Measurements from ENCODE around the gene CD3D. TPM values are rescaled to one million over a fixed set of nuclear protein-coding genes. Genes with fewer than 3 reads are reported as not detected.
A peak's percentile ranks its signal among the peaks of the same experiment; 100 is the strongest.

Gene CD3D
- total RNA-seq, 2 experiments from 2014 or later: 467 to 476 TPM

- Mint-ChIP-seq H3K4me1 (peaks cover 40% of the 10 kb centered on the region), H3K27me3 (no peaks in the 10 kb centered on the region), H3K4me3 (no peak overlapping the region), H3K36me3 (ENCODE audit: low read depth) (peaks cover 42% of the 10 kb centered on the region), H3K27ac (peak overlapping the region; percentile 44), H3K9me3 (no peaks in the 10 kb centered on the region)
- no peak for DNase-seq
- ChIA-PET CTCF (interaction anchor here (1.0 to 1.3 kb wide), 2 partner anchors 13 to 136 kb away, joined by 3 to 4 read pairs; no protein-coding TSS in a partner anchor), POLR2A (interaction anchor here (1.3 to 2.5 kb wide), 2 partner anchors 9 to 110 kb away, joined by 3 to 9 read pairs; partner anchors contain the start of genes CD3D, CD3G and JAML)
These were observed 7.8 kb downstream of the CD3D start for GRCh38 chr11:118334745-118335144.

- no peak for DNase-seq
- H3K36me3 Mint-ChIP-seq (ENCODE audit: low read depth): peaks cover 8% of the 10 kb centered on the region
- H3K4me3 Mint-ChIP-seq: no peak overlapping the region
- POLR2A ChIA-PET: interaction anchor here (1.5 to 2.0 kb wide), 2 partner anchors 10 to 24 kb away, joined by 4 to 10 read pairs; partner anchors contain the start of gene CD3E
- H3K4me1 Mint-ChIP-seq: peaks cover 3% of the 10 kb centered on the region
- no peaks in the 10 kb centered on the region for H3K27me3 Mint-ChIP-seq
- no peak overlapping the region for H3K27ac Mint-ChIP-seq
- H3K9me3 Mint-ChIP-seq: no peaks in the 10 kb centered on the region
- CTCF ChIA-PET: no interaction called here
These were observed 13.8 kb downstream of the CD3D start for GRCh38 chr11:118328745-118329144.

- H3K4me1 Mint-ChIP-seq: peaks cover 18% of the 10 kb centered on the region
- H3K4me3 Mint-ChIP-seq: no peak overlapping the region
- H3K27me3 Mint-ChIP-seq: no peaks in the 10 kb centered on the region
- ChIA-PET POLR2A (no interaction called here), CTCF (no interaction called here)
- H3K9me3 Mint-ChIP-seq: no peaks in the 10 kb centered on the region
- H3K36me3 Mint-ChIP-seq (ENCODE audit: low read depth): peaks cover 9% of the 10 kb centered on the region
- no peak for DNase-seq
- no peak overlapping the region for H3K27ac Mint-ChIP-seq
These were observed 17.2 kb downstream of the CD3D start for GRCh38 chr11:118325283-118325682.

GRCh38 chr11:118322721-118323120 lies 19.8 kb downstream of the CD3D start:
- Mint-ChIP-seq H3K4me3 (no peak overlapping the region), H3K27me3 (no peaks in the 10 kb centered on the region), H3K36me3 (ENCODE audit: low read depth) (peaks cover 25% of the 10 kb centered on the region), H3K9me3 (no peaks in the 10 kb centered on the region), H3K4me1 (peaks cover 38% of the 10 kb centered on the region), H3K27ac (no peak overlapping the region)
- no peak for DNase-seq
- CTCF ChIA-PET: interaction anchor here (0.9 kb wide), 1 partner anchor 27 kb away, joined by 3 read pairs; no protein-coding TSS in a partner anchor
- POLR2A ChIA-PET: interaction anchor here (1.7 kb wide), 1 partner anchor 18 kb away, joined by 7 read pairs; the partner anchor contains the start of gene CD3E

GRCh38 chr11:118321386-118322082 lies 21.0 kb downstream of the CD3D start:
- H3K27ac Mint-ChIP-seq: no peak overlapping the region
- peaks cover 48% of the 10 kb centered on the region for H3K4me1 Mint-ChIP-seq

GRCh38 chr11:118320515-118320914 lies 22.0 kb downstream of the CD3D start:
- POLR2A ChIA-PET: no interaction called here
- CTCF ChIA-PET: interaction anchor here (0.7 kb wide), 1 partner anchor 19 kb away, joined by 3 read pairs; no protein-coding TSS in a partner anchor
- Mint-ChIP-seq H3K36me3 (ENCODE audit: low read depth) (peaks cover 35% of the 10 kb centered on the region), H3K27me3 (no peaks in the 10 kb centered on the region), H3K9me3 (no peaks in the 10 kb centered on the region), H3K4me3 (no peak overlapping the region), H3K27ac (no peak overlapping the region), H3K4me1 (peaks cover 58% of the 10 kb centered on the region)
- no peak for DNase-seq

More at GRCh38 chr11:118321386-118322082, 21.0 kb downstream of the CD3D start:
- H3K36me3 Mint-ChIP-seq (ENCODE audit: low read depth): peaks cover 32% of the 10 kb centered on the region
- no peaks in the 10 kb centered on the region for H3K27me3 Mint-ChIP-seq
- no peak overlapping the region for H3K4me3 Mint-ChIP-seq
- DNase-seq: no peak
- H3K9me3 Mint-ChIP-seq: no peaks in the 10 kb centered on the region
- ChIA-PET CTCF (interaction anchor here (0.9 kb wide), 1 partner anchor 26 kb away, joined by 3 read pairs; no protein-coding TSS in a partner anchor), POLR2A (interaction anchor here (0.7 kb wide), 1 partner anchor 18 kb away, joined by 4 read pairs; no protein-coding TSS in a partner anchor)

GRCh38 chr11:118319337-118319707 lies 23.2 kb downstream of the CD3D start:
- ChIA-PET CTCF (interaction anchor here (0.9 kb wide), 1 partner anchor 14 kb away, joined by 3 read pairs; no protein-coding TSS in a partner anchor), POLR2A (no interaction called here)
- Mint-ChIP-seq H3K4me3 (no peak overlapping the region), H3K4me1 (peaks cover 69% of the 10 kb centered on the region), H3K27me3 (no peaks in the 10 kb centered on the region), H3K27ac (peak overlapping the region; percentile 36), H3K36me3 (ENCODE audit: low read depth) (peaks cover 46% of the 10 kb centered on the region), H3K9me3 (no peaks in the 10 kb centered on the region)
- no peak for DNase-seq

GRCh38 chr11:118318581-118319336 lies 23.7 kb downstream of the CD3D start:
- H3K36me3 Mint-ChIP-seq (ENCODE audit: low read depth): peaks cover 51% of the 10 kb centered on the region
- CTCF ChIA-PET: interaction anchor here (0.9 kb wide), 1 partner anchor 13 kb away, joined by 3 read pairs; no protein-coding TSS in a partner anchor
- H3K4me1 Mint-ChIP-seq: peaks cover 74% of the 10 kb centered on the region
- POLR2A ChIA-PET: no interaction called here
- H3K9me3 Mint-ChIP-seq: no peaks in the 10 kb centered on the region
- DNase-seq: no peak
- no peak overlapping the region for H3K4me3 Mint-ChIP-seq
- no peaks in the 10 kb centered on the region for H3K27me3 Mint-ChIP-seq
- H3K27ac Mint-ChIP-seq: peak overlapping the region; percentile 36

- Mint-ChIP-seq H3K4me1 (peaks cover 76% of the 10 kb centered on the region), H3K4me3 (no peak overlapping the region), H3K27ac (peak overlapping the region; percentile 97), H3K36me3 (ENCODE audit: low read depth) (peaks cover 54% of the 10 kb centered on the region), H3K27me3 (no peaks in the 10 kb centered on the region), H3K9me3 (no peaks in the 10 kb centered on the region)
- ChIA-PET CTCF (interaction anchor here (0.7 to 1.0 kb wide), 2 partner anchors 59 to 173 kb away, joined by 3 to 4 read pairs; no protein-coding TSS in a partner anchor), POLR2A (no interaction called here)
- DNase-seq: no peak
These were observed 24.4 kb downstream of the CD3D start for GRCh38 chr11:118318124-118318523.

- peaks cover 71% of the 10 kb centered on the region for H3K36me3 Mint-ChIP-seq (ENCODE audit: low read depth)
- no peaks in the 10 kb centered on the region for H3K27me3 Mint-ChIP-seq
These were observed 27.5 kb downstream of the CD3D start for GRCh38 chr11:118314988-118315411.

GRCh38 chr11:118313242-118313641 lies 29.3 kb downstream of the CD3D start:
- Mint-ChIP-seq H3K4me3 (no peak overlapping the region), H3K9me3 (no peaks in the 10 kb centered on the region), H3K27ac (no peak overlapping the region), H3K36me3 (ENCODE audit: low read depth) (peaks cover 77% of the 10 kb centered on the region), H3K4me1 (peaks cover 84% of the 10 kb centered on the region), H3K27me3 (no peaks in the 10 kb centered on the region)
- ChIA-PET CTCF (interaction anchor here (0.8 to 3.0 kb wide), 3 partner anchors 17 to 40 kb away, joined by 3 to 12 read pairs (median 11); partner anchors contain the start of gene CD3D), POLR2A (no interaction called here)
- no peak for DNase-seq

More at GRCh38 chr11:118314988-118315411, 27.5 kb downstream of the CD3D start:
- CTCF ChIA-PET: interaction anchor here (3.0 kb wide), 1 partner anchor 19 kb away, joined by 11 read pairs; no protein-coding TSS in a partner anchor
- Mint-ChIP-seq H3K4me1 (peaks cover 85% of the 10 kb centered on the region), H3K27ac (peak overlapping the region; percentile 97), H3K9me3 (no peaks in the 10 kb centered on the region), H3K4me3 (peak overlapping the region; percentile 54)
- POLR2A ChIA-PET: interaction anchor here (0.9 to 1.2 kb wide), 2 partner anchors 17 to 91 kb away, joined by 3 read pairs; partner anchors contain the start of gene JAML
- DNase-seq: no peak

GRCh38 chr11:118312328-118312727 lies 30.2 kb downstream of the CD3D start:
- H3K9me3 Mint-ChIP-seq: no peaks in the 10 kb centered on the region
- POLR2A ChIA-PET: interaction anchor here (1.1 to 1.6 kb wide), 3 partner anchors 47 to 98 kb away, joined by 3 to 7 read pairs (median 4); partner anchors contain the start of genes MPZL3 and UBE4A
- no peaks in the 10 kb centered on the region for H3K27me3 Mint-ChIP-seq
- H3K36me3 Mint-ChIP-seq (ENCODE audit: low read depth): peaks cover 82% of the 10 kb centered on the region
- CTCF ChIA-PET: interaction anchor here (1.1 to 2.8 kb wide), 7 partner anchors 17 to 114 kb away, joined by 3 to 15 read pairs (median 5); partner anchors contain the start of gene CD3D
- H3K4me3 Mint-ChIP-seq: no peak overlapping the region
- DNase-seq: no peak
- peak overlapping the region; percentile 53 for H3K27ac Mint-ChIP-seq
- peaks cover 88% of the 10 kb centered on the region for H3K4me1 Mint-ChIP-seq
